CD14-positive monocyte (primary cell): ENCODE results near the gene L3MBTL3. TPM values are rescaled to one million over a fixed set of nuclear protein-coding genes. Genes with fewer than 3 reads are reported as not detected.

Experiments used
- DNase-seq, 3 donors: peaks; one replicate each; pipeline ENCODE4 v3.0.0-alpha.2; 2011 to 2022
- H2AFZ ChIP-seq: 2 replicates; pipeline ENCODE4 v1.6.0; 2012; ENCODE audit warnings: mild to moderate bottlenecking, low read depth, low read length, inconsistent platforms; ENCODE audit not compliant: insufficient read depth, poor library complexity, severe bottlenecking
- H3K27ac ChIP-seq, 2 donors: 1 replicate in 1 of 2; 2 replicates in 1 of 2; pipeline ENCODE4 v1.5.1; 2012 to 2013; ENCODE audit warnings: low read length in 2 of 2, control low read depth in 1 of 2, inconsistent platforms in 1 of 2, low read depth in 1 of 2, mild to moderate bottlenecking in 1 of 2
- H3K27me3 ChIP-seq, 2 donors: one replicate each; pipeline versions ENCODE4 v1.6.0 to v1.6.1; 2011 to 2013; ENCODE audit warnings: low read length in 2 of 2; ENCODE audit not compliant: control insufficient read depth in 2 of 2, insufficient read depth in 2 of 2
- H3K36me3 ChIP-seq, 2 donors: replicated peaks in 1 of 2; 1 replicate in 1 of 2; 2 replicates in 1 of 2; pipeline versions ENCODE4 v1.5.1 to v1.6.1; 2012 to 2013; ENCODE audit warnings: low read length in 2 of 2, control low read depth in 1 of 2, inconsistent platforms in 1 of 2, mild to moderate bottlenecking in 1 of 2; ENCODE audit not compliant: insufficient read depth in 2 of 2, control insufficient read depth in 1 of 2
- H3K4me1 ChIP-seq, 2 donors: 1 replicate in 1 of 2; 2 replicates in 1 of 2; pipeline versions ENCODE4 v1.5.1 to v1.6.1; 2012 to 2013; ENCODE audit warnings: low read length in 2 of 2, control low read depth in 1 of 2, inconsistent platforms in 1 of 2, mild to moderate bottlenecking in 1 of 2, moderate library complexity in 1 of 2; ENCODE audit not compliant: insufficient read depth in 2 of 2, control insufficient read depth in 1 of 2
- H3K4me2 ChIP-seq: replicated peaks from 2 replicates; pipeline ENCODE3; 2012; ENCODE audit warnings: low read length, moderate library complexity, mild to moderate bottlenecking; ENCODE audit not compliant: poor library complexity, severe bottlenecking; ENCODE audit errors: extremely low read depth
- H3K4me3 ChIP-seq, 3 experiments: fragments of 200-600 bp in 1 of 3; sonication (generic) in 1 of 3; replicated peaks in 1 of 3; 1 replicate in 2 of 3; 2 replicates in 1 of 3; pipeline ENCODE4 v1.5.1; 2011 to 2013; ENCODE audit warnings: low read length in 3 of 3, mild to moderate bottlenecking in 3 of 3, control low read depth in 2 of 3, low read depth in 2 of 3, inconsistent platforms in 1 of 3, moderate library complexity in 1 of 3
- H3K79me2 ChIP-seq: 2 replicates; pipeline ENCODE4 v1.6.0; 2012; ENCODE audit warnings: mild to moderate bottlenecking, control low read depth, inconsistent platforms, low read length, moderate library complexity; ENCODE audit not compliant: insufficient read depth
- H3K9ac ChIP-seq: 2 replicates; pipeline ENCODE4 v1.6.0; 2017; ENCODE audit warnings: low read length, mild to moderate bottlenecking; ENCODE audit not compliant: insufficient read depth, poor library complexity, severe bottlenecking
- H3K9me3 ChIP-seq, 2 donors: replicated peaks in 1 of 2; 1 replicate in 1 of 2; 2 replicates in 1 of 2; pipeline versions ENCODE4 v1.5.1 to v1.6.1; 2012 to 2013; ENCODE audit warnings: low read length in 2 of 2, control low read depth in 1 of 2; ENCODE audit not compliant: control insufficient read depth in 1 of 2, insufficient read depth in 1 of 2
- H4K20me1 ChIP-seq: 2 replicates; pipeline ENCODE4 v1.6.0; 2012; ENCODE audit warnings: mild to moderate bottlenecking, low read length, control low read depth, moderate library complexity; ENCODE audit not compliant: insufficient read depth
- H3K27ac Mint-ChIP-seq, 7 donors: one replicate each; pipeline ENCODE4 v1.8.0; 2020; ENCODE audit warnings: mild to moderate bottlenecking in 7 of 7, mixed read lengths in 7 of 7, moderate library complexity in 6 of 7, inconsistent platforms in 2 of 7
- H3K27me3 Mint-ChIP-seq, 3 donors: one replicate each; pipeline ENCODE4 v1.8.0; 2021 to 2022; ENCODE audit warnings: low read depth in 3 of 3, mild to moderate bottlenecking in 3 of 3, mixed read lengths in 3 of 3, moderate library complexity in 3 of 3, inconsistent platforms in 1 of 3
- H3K36me3 Mint-ChIP-seq, 2 donors: one replicate each; pipeline ENCODE4 v1.8.0; 2020; ENCODE audit warnings: mixed read lengths in 2 of 2, inconsistent platforms in 1 of 2, mild to moderate bottlenecking in 1 of 2
- H3K4me1 Mint-ChIP-seq: one replicate; pipeline ENCODE4 v1.8.0; 2020; ENCODE audit warnings: mild to moderate bottlenecking, mixed read lengths
- H3K4me3 Mint-ChIP-seq, 2 donors: one replicate each; pipeline ENCODE4 v1.8.0; 2020; ENCODE audit warnings: mild to moderate bottlenecking in 2 of 2, mixed read lengths in 2 of 2, moderate library complexity in 1 of 2
- H3K9me3 Mint-ChIP-seq, 7 donors: one replicate each; pipeline ENCODE4 v1.8.0; 2020 to 2022; ENCODE audit warnings: mixed read lengths in 7 of 7, mild to moderate bottlenecking in 6 of 7, moderate library complexity in 6 of 7, inconsistent platforms in 2 of 7
- CTCF ChIP-seq: fragments of 200-600 bp; IDR thresholded peaks from one replicate; pipeline ENCODE4 v1.8.0; 2022; ENCODE audit warnings: antibody characterized with exemption, mild to moderate bottlenecking
- WGBS: methylation state at CpG from one replicate; pipeline ENCODE4 v1.1.5; 2013; ENCODE audit warnings: missing lambda C conversion rate; ENCODE audit not compliant: insufficient coverage; 5-methylcytosine and 5-hydroxymethylcytosine counted together
- intact Hi-C, 2 donors: fragments of 100-400 bp; cut with micrococcal nuclease; formaldehyde crosslinking; loops; one replicate each; pipeline versions ENCODE4 v1.15.0 to v1.15.1; 2023
- polyA plus RNA-seq, 3 donors: library from polyadenylated mRNA; depleted of rRNA in 1 of 3; unstranded in 2 of 3; stranded (reverse) in 1 of 3; fragments of 300-500 nt in 2 of 3; fragments of >200 nt in 1 of 3; fragmentation: Illumina TruSeq in 2 of 3; gene quantifications; 1 replicate in 2 of 3; 2 replicates in 1 of 3; pipeline ENCODE4 v1.2.3, GENCODE V29; 2012 to 2021

Gene L3MBTL3
- polyA plus RNA-seq, 3 donors = 2.1 to 8.0 (median 3.7) TPM

DNA sequence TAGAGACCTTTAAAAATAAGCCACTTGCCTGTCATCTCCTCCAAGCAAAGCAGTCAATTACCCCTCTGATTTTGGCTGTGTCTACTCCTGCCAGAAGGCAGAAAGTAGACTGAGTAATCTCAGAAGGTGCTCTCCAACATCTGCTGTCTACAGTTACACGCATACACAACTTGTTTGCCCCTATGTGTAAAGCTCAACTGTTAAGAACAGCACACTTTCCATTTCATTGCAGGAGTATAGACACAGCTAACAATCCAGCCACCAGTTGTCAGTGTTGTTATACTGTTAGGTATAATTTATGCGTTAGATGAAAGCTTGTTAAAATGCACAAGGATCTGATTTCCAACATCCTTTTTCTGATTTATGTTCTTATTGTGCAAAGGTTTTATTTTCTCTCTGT, 116.2 kb downstream of the L3MBTL3 start:
- peaks cover 1 to 3% of the 10 kb centered on the region in 2 donors for H3K4me1 ChIP-seq
- no peaks in the 10 kb centered on the region for H3K79me2 ChIP-seq
- no peak overlapping the region for H3K4me2 ChIP-seq
- no peak for DNase-seq
- WGBS = no CpG with 5 or more reads among the region's 2 CpGs
- H3K9me3 ChIP-seq = no peaks in the 10 kb centered on the region
- intact Hi-C loops = no loop called here
- H3K9ac ChIP-seq = no peak overlapping the region
- H3K36me3 ChIP-seq = peaks cover 4 to 37% of the 10 kb centered on the region in 2 donors
- peaks cover 6% of the 10 kb centered on the region for H3K4me1 Mint-ChIP-seq
- peaks cover 0 to 4% (median 0%) of the 10 kb centered on the region in 7 donors for H3K9me3 Mint-ChIP-seq
- H2AFZ ChIP-seq = no peak overlapping the region
- TF ChIP-seq CTCF = no peak
- no peaks in the 10 kb centered on the region for H4K20me1 ChIP-seq
- peaks cover 39 to 69% of the 10 kb centered on the region in 2 donors for H3K36me3 Mint-ChIP-seq
- H3K4me3 ChIP-seq = no peak overlapping the region
- H3K27ac ChIP-seq = no peak overlapping the region
- H3K27ac Mint-ChIP-seq = no peak overlapping the region
- no peak overlapping the region for H3K4me3 Mint-ChIP-seq
- H3K27me3 Mint-ChIP-seq = no peaks in the 10 kb centered on the region
- no peaks in the 10 kb centered on the region for H3K27me3 ChIP-seq

DNA sequence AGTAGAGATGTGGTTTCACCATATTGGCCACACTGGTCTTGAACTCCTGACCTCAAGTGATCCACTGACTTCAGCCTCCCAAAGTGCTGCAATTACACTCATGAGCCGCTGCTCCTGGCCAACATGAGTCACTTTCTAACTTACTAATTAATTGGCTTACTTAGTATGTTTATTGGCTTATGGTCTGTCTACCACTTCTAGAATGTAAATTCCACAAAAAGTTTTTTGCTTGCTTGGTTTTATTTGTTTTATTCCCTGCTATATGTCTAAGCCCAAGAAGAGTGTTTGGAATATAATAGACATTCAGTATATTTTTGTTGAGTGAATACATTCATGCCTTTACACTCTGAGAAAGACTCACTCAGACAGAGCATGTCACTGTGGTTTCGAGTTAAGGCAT, 118.4 kb downstream of the L3MBTL3 start:
- Histone ChIP-seq H3K36me3 (peaks cover 4 to 37% of the 10 kb centered on the region in 2 donors), H3K9ac (no peak overlapping the region), H3K27ac (no peak overlapping the region), H4K20me1 (no peaks in the 10 kb centered on the region), H3K27me3 (no peaks in the 10 kb centered on the region), H3K4me1 (peaks cover 13 to 22% of the 10 kb centered on the region in 2 donors), H3K79me2 (no peaks in the 10 kb centered on the region), H3K4me2 (no peak overlapping the region), H3K9me3 (no peaks in the 10 kb centered on the region), H3K4me3 (no peak overlapping the region), H2AFZ (no peak overlapping the region)
- Mint-ChIP-seq H3K4me3 (no peak overlapping the region), H3K36me3 (peaks cover 37 to 56% of the 10 kb centered on the region in 2 donors), H3K27me3 (no peaks in the 10 kb centered on the region), H3K27ac (no peak overlapping the region), H3K4me1 (peaks cover 22% of the 10 kb centered on the region), H3K9me3 (peaks cover 0 to 4% (median 0%) of the 10 kb centered on the region in 7 donors)
- TF ChIP-seq CTCF = no peak
- WGBS = no CpG with 5 or more reads among the region's 2 CpGs
- intact Hi-C loops = no loop called here
- DNase-seq = no peak
